ENCODE results near the gene FAM177A1.
"Not testable (repeated sequence)": the region's sequence is repeated elsewhere in the genome, so short reads cannot be mapped to it uniquely, and the experiment has no call there.

Gene FAM177A1, protein sequence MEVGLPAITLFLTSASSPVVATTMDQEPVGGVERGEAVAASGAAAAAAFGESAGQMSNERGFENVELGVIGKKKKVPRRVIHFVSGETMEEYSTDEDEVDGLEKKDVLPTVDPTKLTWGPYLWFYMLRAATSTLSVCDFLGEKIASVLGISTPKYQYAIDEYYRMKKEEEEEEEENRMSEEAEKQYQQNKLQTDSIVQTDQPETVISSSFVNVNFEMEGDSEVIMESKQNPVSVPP

GRCh38 chr14:35046048-35046750 lies at the start of gene FAM177A1:
Gene FAM177A1 (plus strand): TSS chr14:35046272. CDS start chr14:35046464, 192 bp downstream.
- DNase-seq = peak; percentile 79

DNA sequence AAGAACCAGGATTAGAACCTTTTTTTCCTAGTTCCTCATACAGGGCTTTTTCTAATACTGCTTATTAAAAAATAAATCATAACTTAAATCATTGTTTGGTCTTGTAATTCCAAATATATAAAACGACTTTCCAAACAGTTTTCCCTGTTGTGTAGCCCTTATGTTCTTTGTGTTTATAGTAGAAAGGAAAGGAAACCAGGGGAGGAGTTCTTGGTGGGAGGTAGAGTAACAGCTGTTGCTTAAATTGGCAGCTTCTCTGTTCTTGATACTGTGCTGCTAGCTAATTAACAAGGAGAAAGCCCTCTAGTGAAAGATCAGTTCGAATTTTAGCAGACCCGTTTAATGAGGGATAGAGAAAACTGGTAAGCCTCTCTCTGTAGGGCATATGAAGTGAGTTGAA lies 48.3 kb upstream of the FAM177A1 start:
- DNase-seq = no peak

- no peak for DNase-seq
Observed at GRCh38 chr14:34999500-34999899, 46.6 kb upstream of the FAM177A1 start.

DNA sequence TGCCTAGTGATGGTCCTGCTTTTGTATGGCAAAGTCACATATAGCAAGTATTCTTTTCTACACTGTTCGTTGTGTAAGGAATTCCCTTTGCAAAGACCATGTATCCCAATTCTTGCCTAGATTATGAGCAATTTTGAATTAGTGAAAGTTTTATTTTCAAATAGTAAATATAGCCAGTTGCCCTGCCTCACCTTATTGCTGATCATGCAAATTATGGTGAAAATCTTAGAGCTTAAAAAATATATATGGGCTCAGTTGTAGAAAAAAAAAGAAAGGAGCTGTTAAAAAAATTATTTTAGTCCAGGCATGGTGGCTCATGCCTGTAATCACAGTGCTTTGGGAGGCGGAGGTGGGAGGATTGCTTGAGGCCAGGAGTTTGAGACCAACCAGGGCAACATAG lies 44.5 kb upstream of the FAM177A1 start:
- no peak for DNase-seq

DNA sequence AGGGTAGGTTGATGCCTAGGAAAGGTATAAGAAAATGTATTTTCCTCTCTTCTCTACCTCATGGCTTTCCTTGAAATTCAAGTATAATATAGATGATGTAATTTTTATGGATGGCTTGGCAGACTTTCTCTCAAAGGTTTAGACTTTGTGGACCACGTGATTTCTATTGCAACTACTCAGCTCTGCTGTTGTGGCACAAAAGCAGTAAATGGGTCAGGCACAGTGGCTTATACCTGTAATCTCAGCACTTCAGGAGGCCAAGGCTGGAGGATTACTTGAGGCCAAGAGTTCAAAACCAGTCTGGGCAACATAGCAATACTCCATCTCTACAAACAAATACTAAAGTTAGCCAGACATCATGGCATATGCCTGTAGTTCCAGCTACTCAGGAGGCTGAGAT lies 41.2 kb upstream of the FAM177A1 start:
- no peak for DNase-seq

DNA sequence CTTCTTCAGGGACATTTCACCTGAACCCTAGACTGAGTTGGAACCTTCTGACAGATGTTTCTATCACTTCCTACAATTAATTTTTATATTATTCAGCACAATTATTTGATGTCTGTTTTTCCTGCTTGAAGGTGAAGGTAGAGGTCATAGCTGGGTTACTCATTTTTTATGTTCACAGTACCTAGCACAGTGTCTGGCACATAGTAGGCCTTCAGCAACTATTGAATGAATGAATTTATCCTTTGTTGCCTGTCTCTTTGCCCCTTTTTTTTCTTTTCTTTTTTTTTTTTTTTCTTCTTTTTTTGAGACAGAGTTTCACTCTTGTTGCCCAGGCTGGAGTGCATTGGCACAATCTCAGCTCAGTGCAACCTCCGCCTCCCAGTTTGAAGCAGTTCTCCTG lies 29.5 kb upstream of the FAM177A1 start:
- no peak for DNase-seq

DNA sequence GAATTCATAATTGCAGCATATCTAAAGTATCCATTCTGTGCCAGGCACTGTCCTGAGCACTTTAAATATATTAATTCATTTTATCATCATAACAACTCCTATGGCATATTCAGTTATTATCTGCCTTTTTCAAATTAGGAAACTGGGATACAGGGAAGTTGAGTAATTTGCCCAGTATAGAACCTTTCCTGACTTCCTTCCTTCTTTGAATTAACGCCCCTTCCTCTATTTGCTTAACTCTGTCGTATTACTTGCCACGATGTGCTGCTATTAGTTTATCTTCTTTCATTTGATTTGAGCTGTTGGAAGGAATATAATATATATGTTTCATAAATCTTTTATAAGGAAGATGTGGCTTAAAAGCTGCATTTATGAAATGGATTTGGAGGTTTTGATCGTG lies 25.4 kb upstream of the FAM177A1 start:
- DNase-seq = no peak

DNA sequence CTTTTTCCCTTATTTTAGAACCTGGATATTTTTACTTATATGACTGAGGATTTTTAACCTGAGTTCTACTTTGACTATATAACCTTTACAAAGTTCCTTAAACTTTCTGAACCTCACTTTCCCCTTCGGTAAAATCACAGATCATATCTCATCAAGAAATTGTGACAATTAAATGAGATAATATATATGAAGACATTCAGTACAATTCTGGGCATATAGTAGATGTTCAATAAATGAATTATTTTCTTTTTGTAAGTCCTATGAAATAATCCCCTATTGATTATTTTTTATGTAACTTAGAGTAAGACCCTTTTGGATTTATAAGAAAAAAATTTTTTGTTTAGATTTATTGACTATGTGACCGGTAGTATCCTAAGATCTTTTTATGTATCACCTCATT lies 17.6 kb upstream of the FAM177A1 start:
- no peak for DNase-seq

DNA sequence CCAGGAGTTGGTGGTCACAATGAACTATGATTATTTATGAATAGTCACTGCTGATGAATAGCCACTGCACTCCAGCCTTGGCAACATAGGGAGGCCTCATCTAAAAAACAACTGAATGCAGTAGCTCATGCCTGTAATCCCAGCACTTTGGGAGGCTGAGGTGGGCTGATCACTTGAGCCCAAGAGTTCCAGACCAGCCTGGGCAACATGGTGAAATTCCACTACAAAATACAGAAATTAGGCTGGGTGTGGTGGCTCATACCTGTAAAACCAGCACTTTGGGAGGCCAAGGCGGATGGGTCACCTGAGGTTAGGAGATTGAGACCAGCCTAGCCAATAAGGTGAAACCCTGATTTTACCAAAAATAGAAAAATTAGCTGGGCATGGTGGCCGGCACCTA lies 13.5 kb upstream of the FAM177A1 start:
- DNase-seq = no peak

- no peak for DNase-seq
Observed at GRCh38 chr14:35034440-35034833, 11.6 kb upstream of the FAM177A1 start.

GRCh38 chr14:35034944-35035554 lies 11.0 kb upstream of the FAM177A1 start:
- not testable (repeated sequence) for DNase-seq

DNA sequence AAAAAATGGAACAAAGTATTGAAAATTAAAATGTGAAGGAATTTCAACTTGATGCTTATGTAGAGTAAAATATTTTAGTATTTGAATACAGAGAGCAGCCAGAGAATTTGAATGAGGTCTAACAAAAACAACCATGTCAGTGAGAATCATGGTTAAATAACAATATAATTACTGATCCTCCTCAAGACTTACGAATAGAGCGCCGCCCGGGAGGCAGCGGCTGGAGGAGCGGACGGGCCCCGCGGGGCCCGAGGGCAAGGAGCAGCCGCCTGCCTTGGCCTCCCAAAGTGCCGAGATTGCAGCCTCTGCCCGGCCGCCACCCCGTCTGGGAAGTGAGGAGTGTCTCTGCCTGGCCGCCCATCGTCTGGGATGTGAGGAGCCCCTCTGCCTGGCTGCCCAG lies 7.8 kb upstream of the FAM177A1 start:
- not testable (repeated sequence) for DNase-seq

DNA sequence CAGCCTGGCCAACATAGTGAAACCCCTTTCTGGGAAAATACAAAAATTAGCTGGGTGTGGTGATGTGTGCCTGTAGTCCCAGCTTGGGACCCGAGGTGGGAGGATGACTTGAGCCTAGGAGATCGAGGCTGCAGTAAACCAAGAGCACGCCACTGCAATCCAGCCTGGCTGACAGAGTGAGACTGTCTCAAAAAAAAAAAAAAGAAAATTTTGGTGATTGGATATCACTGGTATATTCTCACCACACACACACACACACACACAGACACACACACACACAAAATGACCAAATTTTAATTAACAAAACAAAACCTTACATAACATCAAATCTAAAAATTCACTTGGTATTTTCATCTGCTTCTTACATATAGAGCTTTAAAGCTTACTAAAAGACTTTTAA lies 3.4 kb upstream of the FAM177A1 start:
- DNase-seq = no peak

DNA sequence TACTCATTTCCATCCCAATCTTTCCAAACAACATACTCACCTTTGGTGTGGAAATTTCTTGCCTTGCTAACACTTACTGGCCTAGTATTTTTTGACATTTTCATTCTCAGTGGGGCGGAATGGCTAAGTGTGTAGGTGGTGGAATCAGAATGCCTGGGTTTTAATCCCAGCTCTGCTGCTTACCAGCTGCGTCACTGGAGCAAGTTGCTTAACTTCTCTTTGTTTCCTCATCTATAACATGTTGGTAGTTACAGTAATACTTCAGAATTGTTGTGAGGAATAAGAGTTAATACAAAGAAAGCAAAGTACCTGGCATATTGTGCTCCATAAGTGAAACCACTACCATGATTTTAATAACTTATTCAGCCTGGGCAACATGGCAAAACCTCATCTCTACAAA lies 3.0 kb upstream of the FAM177A1 start:
- no peak for DNase-seq

DNA sequence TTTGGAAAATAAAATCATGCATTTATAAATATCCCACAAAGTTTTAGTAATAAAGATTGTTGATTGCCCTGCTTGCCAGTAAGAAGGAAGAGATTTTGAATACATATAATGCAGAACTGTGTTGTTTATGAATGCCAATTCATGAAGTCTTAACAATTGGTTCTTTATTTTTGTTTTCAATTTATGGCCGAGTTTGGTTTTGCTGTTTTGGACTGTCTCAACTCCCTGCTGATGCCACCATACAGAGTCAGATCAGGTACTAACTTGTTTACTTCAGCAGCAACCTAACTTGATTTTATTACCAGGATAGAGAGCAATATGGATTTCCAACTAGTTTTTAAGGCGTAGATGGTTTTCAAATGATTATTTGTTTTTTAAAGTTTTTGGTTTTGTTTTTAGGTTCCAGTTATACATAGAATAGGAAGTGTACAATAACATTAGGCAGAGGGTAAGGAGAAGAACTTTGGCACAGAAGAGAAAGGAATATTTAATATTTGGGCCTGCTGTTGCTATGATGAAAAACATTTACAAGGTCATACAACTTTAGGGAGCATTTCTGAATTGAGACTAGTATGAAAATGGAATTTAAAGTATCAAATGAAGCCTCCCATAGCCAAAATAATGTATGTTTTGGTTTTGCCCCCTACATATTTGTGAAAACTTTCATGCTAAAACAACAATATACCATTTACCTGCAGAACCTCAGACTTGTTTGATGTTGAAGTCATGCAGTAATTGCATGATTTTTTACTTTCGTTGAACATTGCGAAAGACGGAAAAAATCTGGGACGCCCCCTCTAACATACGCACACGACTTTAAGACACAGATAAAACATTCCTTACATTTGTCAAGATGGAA lies 904 bp upstream of the FAM177A1 start:
- no peak for DNase-seq

DNA sequence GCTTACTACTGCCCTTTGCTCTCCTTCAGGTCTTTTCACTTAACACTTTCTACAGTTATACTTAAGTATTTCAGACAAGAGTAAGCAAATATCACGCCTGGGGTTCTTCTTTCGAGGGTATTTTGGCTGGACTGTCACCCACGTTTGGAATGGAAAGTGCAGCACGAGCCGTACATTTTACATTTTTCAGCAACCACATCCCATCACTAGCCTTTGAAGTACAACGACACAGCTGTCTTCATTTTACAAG lies 349 bp upstream of the FAM177A1 start:
- DNase-seq = no peak

DNA sequence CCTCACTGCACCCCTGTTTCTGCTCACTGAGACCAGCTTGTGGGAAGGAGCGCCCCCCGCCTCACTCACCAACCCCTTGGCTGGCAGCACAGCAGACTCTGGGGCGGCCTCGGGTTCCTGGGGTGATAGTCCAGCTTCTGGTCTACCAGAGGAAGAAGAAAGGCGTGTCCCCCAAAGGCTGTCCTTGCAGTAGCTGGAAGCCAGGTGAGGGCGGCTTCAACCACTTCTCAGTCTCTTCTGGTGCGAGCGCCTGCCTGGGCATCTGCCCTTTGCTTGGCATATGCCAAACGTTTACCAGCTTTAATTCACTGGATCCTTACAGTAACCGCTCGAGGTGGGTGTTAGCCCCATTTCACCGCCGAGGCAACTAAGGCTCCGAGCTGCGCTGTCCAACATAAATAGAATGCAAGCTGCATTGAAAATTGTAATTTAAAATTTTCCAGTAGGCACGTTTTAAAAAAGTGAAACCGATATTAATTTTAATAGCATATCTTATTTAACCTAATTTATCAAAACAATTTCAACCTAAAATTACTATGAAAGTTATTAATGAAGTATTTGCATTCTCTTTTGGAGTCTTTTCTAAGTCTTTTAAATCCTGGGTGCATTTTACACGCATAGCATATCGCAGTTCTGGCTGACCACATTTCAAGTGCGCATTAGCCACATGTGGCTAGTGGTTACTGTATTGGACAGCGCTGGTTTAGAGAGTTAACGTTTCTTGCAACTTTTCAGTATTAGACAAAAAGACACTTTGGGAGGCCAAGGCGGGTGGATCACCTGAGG lies 872 bp downstream of the FAM177A1 start:
- DNase-seq = no peak

GRCh38 chr14:35047976-35048513 lies 2.0 kb downstream of the FAM177A1 start:
- no peak for DNase-seq

GRCh38 chr14:35050652-35051051 lies 4.6 kb downstream of the FAM177A1 start:
- DNase-seq = no peak

DNA sequence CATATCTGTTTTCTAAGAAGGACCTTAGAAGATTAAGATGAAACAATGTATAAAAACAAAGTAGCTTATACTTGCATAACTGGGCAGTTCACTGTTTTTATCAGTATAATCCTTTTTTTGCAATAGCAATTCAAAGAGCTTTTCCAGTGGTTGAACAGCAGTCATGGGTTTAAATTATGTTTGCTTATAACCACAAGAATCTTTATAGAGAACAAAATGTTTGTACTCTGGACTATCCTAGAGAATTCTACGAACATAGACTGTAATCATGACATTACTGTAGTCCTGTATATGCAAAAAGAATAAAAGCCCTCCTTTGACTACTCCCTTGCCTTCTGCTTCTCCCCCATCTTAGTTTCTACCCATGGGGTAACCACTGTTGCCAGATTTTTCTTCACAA lies 5.7 kb downstream of the FAM177A1 start:
- DNase-seq = no peak

GRCh38 chr14:35052637-35053036 lies 6.6 kb downstream of the FAM177A1 start:
- DNase-seq = no peak

DNA sequence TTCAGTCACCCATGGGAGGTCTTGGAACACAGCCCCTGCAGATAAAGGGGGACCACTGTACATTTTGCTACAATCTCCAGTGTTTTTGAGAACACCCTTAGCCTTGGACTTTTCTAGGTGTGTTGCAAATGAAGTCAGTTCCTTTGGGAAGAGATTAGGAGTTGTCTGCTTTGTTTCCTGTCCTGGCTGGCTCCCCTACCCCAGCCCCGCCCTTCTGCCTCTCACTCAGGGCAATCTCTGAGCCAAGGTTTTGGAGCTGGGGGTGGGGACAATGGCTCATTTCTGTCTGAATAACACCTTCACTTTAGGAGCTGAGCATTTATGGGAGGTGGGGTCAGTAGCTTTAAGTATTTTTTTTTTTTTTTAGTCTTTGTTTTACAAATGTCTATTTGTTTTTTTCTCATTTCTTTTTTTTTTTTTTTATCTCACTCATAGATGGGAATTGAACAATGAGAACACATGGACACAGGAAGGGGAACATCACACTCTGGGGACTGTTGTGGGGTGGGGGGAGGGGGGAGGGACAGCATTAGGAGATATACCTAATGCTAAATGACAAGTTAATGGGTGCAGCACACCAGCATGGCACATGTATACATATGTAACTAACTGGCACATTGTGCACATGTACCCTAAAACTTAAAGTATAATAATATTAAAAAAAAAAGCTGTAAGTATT lies 15.2 kb downstream of the FAM177A1 start:
- not testable (repeated sequence) for DNase-seq
